Fibroblast of villous mesenchyme (primary cell): ENCODE data around the gene ZNF555. TPM values are rescaled to one million over a fixed set of nuclear protein-coding genes. Genes with fewer than 3 reads are reported as not detected.

Experiments
- DNase-seq: peaks from one replicate; pipeline ENCODE4 v3.0.0-alpha.2; 2010; ENCODE audit warnings: low read depth
- H3K4me3 ChIP-seq: 2 replicates; pipeline ENCODE4 v1.5.1; 2011; ENCODE audit warnings: low read depth, mild to moderate bottlenecking, low read length
- CTCF ChIP-seq: IDR thresholded peaks from 2 replicates; pipeline ENCODE4 v1.5.1; 2012; ENCODE audit warnings: low read depth, mild to moderate bottlenecking, low read length; ENCODE audit not compliant: insufficient read depth
- total RNA-seq: library from RNA; depleted of rRNA; stranded (reverse); fragments of >200 nt; gene quantifications from 2 replicates; pipeline ENCODE4 v1.2.3, GENCODE V29; 2012

ZNF555 gene
- total RNA-seq, 1 donor = 6.0 TPM

DNA sequence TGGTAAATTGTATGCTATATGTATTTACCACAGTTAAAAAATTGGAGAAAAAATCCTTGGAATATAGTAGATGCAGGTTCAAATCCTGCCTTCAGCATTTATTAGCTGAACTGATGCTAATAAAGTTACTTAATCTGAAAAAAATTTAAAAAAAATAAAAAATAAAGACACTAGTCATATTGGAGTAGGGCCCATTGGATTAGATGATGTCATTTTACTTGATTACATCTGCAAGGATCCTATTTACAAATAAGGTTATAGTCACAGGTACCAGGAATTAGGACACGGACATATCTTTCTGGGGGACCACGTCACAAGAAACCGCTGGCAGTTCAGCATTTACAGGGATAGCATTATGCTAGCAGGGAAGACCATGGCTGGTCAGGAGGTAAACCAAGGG, 6.2 kb downstream of the ZNF555 start:
- TF ChIP-seq CTCF = no peak
- no peak for DNase-seq

GRCh38 chr19:2848616-2849015, 7.3 kb downstream of the ZNF555 start:
- TF ChIP-seq CTCF = no peak
- peak; percentile 86 for DNase-seq
- H3K4me3 ChIP-seq = no peak overlapping the region

More for the DNA sequence above, 6.2 kb downstream of the ZNF555 start:
- no peak overlapping the region for H3K4me3 ChIP-seq

DNA sequence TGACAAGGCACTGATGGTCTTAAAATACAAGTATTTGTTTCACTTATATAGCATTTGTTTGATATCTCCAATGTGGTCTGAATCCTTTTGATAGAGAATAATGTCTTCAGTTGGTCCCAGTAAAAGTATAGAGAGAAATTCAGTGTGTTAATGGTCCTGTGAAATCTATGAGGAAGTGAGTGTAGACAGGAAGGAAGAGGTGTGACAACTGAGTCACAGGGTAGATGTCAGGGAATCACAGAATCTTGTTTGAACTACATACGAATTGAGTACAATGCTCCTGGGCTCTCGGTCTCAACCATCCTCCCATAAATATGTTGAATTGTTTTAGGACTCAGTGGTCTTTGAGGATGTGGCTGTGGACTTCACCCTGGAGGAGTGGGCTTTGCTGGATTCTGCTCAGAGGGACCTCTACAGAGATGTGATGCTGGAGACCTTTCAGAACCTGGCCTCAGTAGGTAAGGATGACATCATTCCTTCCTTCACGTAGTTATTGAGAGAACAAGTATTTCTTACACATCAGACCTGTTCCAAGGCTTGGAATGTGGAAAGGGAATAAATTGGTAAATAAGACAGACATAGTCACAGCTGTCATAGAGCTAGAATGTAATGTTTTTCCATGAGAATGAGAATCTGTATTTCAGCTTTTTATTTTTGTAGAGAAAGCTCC, 9.1 kb downstream of the ZNF555 start:
- no peak for TF ChIP-seq CTCF
- no peak for DNase-seq

DNA sequence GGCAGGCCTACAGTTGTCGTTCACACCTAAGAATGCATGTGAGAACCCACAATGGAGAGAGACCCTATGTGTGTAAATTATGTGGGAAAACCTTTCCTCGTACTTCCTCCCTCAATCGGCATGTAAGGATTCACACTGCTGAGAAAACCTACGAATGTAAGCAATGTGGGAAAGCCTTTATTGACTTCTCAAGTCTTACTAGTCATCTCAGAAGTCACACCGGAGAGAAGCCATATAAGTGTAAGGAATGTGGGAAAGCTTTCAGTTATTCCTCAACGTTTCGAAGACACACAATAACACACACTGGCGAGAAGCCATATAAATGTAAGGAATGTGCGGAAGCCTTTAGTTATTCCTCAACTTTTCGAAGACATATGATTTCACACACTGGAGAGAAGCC, 11.3 kb downstream of the ZNF555 start:
- TF ChIP-seq CTCF = no peak
- no peak for DNase-seq

More for the DNA sequence above, 9.1 kb downstream of the ZNF555 start:
- H3K4me3 ChIP-seq = no peak overlapping the region

GRCh38 chr19:2853015-2853606, 11.8 kb downstream of the ZNF555 start:
- TF ChIP-seq CTCF = no peak
- no peak for DNase-seq
- no peak overlapping the region for H3K4me3 ChIP-seq

More for the DNA sequence above, 11.3 kb downstream of the ZNF555 start:
- H3K4me3 ChIP-seq = no peak overlapping the region

- TF ChIP-seq CTCF = no peak
- no peak for DNase-seq
- H3K4me3 ChIP-seq = no peak overlapping the region
Observed at GRCh38 chr19:2854849-2855248, 13.6 kb downstream of the ZNF555 start.

- no peak overlapping the region for H3K4me3 ChIP-seq
- no peak for TF ChIP-seq CTCF
- no peak for DNase-seq
Observed at GRCh38 chr19:2856457-2857050, 15.3 kb downstream of the ZNF555 start.
